ENCODE measurements around the gene SLC25A36. TPM values are rescaled to one million over a fixed set of nuclear protein-coding genes. Genes with fewer than 3 reads are reported as not detected.

SLC25A36 gene
- polyA plus RNA-seq (2013, experiment 1 of 2): 31.3 TPM
- polyA plus RNA-seq (2013, experiment 2 of 2): 32.8 TPM

- H3K4me2 ChIP-seq (ENCODE audit: low read length): peak within 1 kb of the TSS; percentile 96
- no peaks in the 10 kb centered on the region for H3K4me1 ChIP-seq (ENCODE audit: control insufficient read depth, low read depth, low read length)
- no peaks in the 10 kb centered on the region for H3K27me3 ChIP-seq (ENCODE audit: insufficient read depth, low read length, poor library complexity)
- peaks cover 2% of the 10 kb centered on the region for H3K79me1 ChIP-seq (ENCODE audit: low read length)
- no peak within 1 kb of the TSS for H3K23ac ChIP-seq (ENCODE audit: low read length)
- no peak within 1 kb of the TSS for H4K5ac ChIP-seq (ENCODE audit: low read length)
- H3K4ac ChIP-seq (ENCODE audit: low read depth, low read length): peak within 1 kb of the TSS; percentile 64
- peaks cover 33% of the 10 kb centered on the region for H3K79me2 ChIP-seq (ENCODE audit: control insufficient read depth, insufficient read depth, low read length)
- H3K18ac ChIP-seq (ENCODE audit: low read length): peak within 1 kb of the TSS; percentile 85
- peak within 1 kb of the TSS; percentile 98 for H3K27ac ChIP-seq (ENCODE audit: low read depth, low read length)
- no peak within 1 kb of the TSS for H4K8ac ChIP-seq (ENCODE audit: low read depth, low read length)
- H3K36me3 ChIP-seq (ENCODE audit: control insufficient read depth, insufficient read depth, low read length): no peaks in the 10 kb centered on the region
- peak within 1 kb of the TSS; percentile 99 for H3K56ac ChIP-seq (ENCODE audit: low read length)
- peak within 1 kb of the TSS; percentile 63 for H2BK5ac ChIP-seq (ENCODE audit: low read length)
- H2BK15ac ChIP-seq (replicated peaks; ENCODE audit: low read depth): no peak within 1 kb of the TSS
- H2AK5ac ChIP-seq (ENCODE audit: low read length): no peak within 1 kb of the TSS
- no CpG with 5 or more reads among the region's 72 CpGs for WGBS (ENCODE audit: extremely low coverage, insufficient coverage, low lambda C conversion rate)
- peak; percentile 100 for DNase-seq
- H3K4me3 ChIP-seq (ENCODE audit: low read length): peak within 1 kb of the TSS; percentile 97
- H3K9ac ChIP-seq (ENCODE audit: low read length): peak within 1 kb of the TSS; percentile 97
- no peak within 1 kb of the TSS for H2BK120ac ChIP-seq (ENCODE audit: low read depth, low read length)
These were observed at the start of gene SLC25A36 for GRCh38 chr3:140941434-140942220. Gene SLC25A36, plus strand, starts transcription at chr3:140941836. Its CDS starts 219 bp downstream, at chr3:140942055.

GRCh38 chr3:140896997-140897396 is 44.6 kb upstream of the SLC25A36 start:
- no CpG with 5 or more reads among the region's 3 CpGs for WGBS (ENCODE audit: extremely low coverage, insufficient coverage, low lambda C conversion rate)
- no peaks in the 10 kb centered on the region for H3K79me1 ChIP-seq (ENCODE audit: low read length)

GRCh38 chr3:140898340-140899180 is 43.1 kb upstream of the SLC25A36 start:
- peak; percentile 73 for DNase-seq
- Histone ChIP-seq H3K27me3 (ENCODE audit: insufficient read depth, low read length, poor library complexity) (no peaks in the 10 kb centered on the region), H2BK120ac (ENCODE audit: low read depth, low read length) (no peak overlapping the region), H3K56ac (ENCODE audit: low read length) (no peak overlapping the region), H3K18ac (ENCODE audit: low read length) (no peak overlapping the region), H3K36me3 (ENCODE audit: control insufficient read depth, insufficient read depth, low read length) (no peaks in the 10 kb centered on the region), H4K5ac (ENCODE audit: low read length) (no peak overlapping the region), H3K4ac (ENCODE audit: low read depth, low read length) (no peak overlapping the region), H3K4me1 (ENCODE audit: control insufficient read depth, low read depth, low read length) (no peaks in the 10 kb centered on the region), H3K79me1 (ENCODE audit: low read length) (no peaks in the 10 kb centered on the region), H3K79me2 (ENCODE audit: control insufficient read depth, insufficient read depth, low read length) (no peaks in the 10 kb centered on the region), H3K23ac (ENCODE audit: low read length) (no peak overlapping the region), H3K4me2 (ENCODE audit: low read length) (no peak overlapping the region), H2BK5ac (ENCODE audit: low read length) (no peak overlapping the region), H3K9ac (ENCODE audit: low read length) (no peak overlapping the region), H3K27ac (ENCODE audit: low read depth, low read length) (no peak overlapping the region), H3K4me3 (ENCODE audit: low read length) (no peak overlapping the region), H2AK5ac (ENCODE audit: low read length) (no peak overlapping the region), H4K8ac (ENCODE audit: low read depth, low read length) (no peak overlapping the region), H2BK15ac (replicated peaks; ENCODE audit: low read depth) (no peak overlapping the region)
- WGBS (ENCODE audit: extremely low coverage, insufficient coverage, low lambda C conversion rate): no CpG with 5 or more reads among the region's 3 CpGs

More at GRCh38 chr3:140896997-140897396, 44.6 kb upstream of the SLC25A36 start:
- H3K27ac ChIP-seq (ENCODE audit: low read depth, low read length): no peak overlapping the region
- no peak overlapping the region for H2BK120ac ChIP-seq (ENCODE audit: low read depth, low read length)
- no peak overlapping the region for H3K4me2 ChIP-seq (ENCODE audit: low read length)
- H3K27me3 ChIP-seq (ENCODE audit: insufficient read depth, low read length, poor library complexity): no peaks in the 10 kb centered on the region
- no peaks in the 10 kb centered on the region for H3K36me3 ChIP-seq (ENCODE audit: control insufficient read depth, insufficient read depth, low read length)
- no peak overlapping the region for H3K4ac ChIP-seq (ENCODE audit: low read depth, low read length)
- no peak overlapping the region for H2BK15ac ChIP-seq (replicated peaks; ENCODE audit: low read depth)
- no peak overlapping the region for H4K8ac ChIP-seq (ENCODE audit: low read depth, low read length)
- no peak overlapping the region for H3K56ac ChIP-seq (ENCODE audit: low read length)
- H3K4me3 ChIP-seq (ENCODE audit: low read length): no peak overlapping the region
- no peaks in the 10 kb centered on the region for H3K4me1 ChIP-seq (ENCODE audit: control insufficient read depth, low read depth, low read length)
- H3K9ac ChIP-seq (ENCODE audit: low read length): no peak overlapping the region
- no peak overlapping the region for H2BK5ac ChIP-seq (ENCODE audit: low read length)
- H3K79me2 ChIP-seq (ENCODE audit: control insufficient read depth, insufficient read depth, low read length): no peaks in the 10 kb centered on the region
- H4K5ac ChIP-seq (ENCODE audit: low read length): no peak overlapping the region
- DNase-seq: no peak
- H2AK5ac ChIP-seq (ENCODE audit: low read length): no peak overlapping the region
- H3K18ac ChIP-seq (ENCODE audit: low read length): no peak overlapping the region
- no peak overlapping the region for H3K23ac ChIP-seq (ENCODE audit: low read length)

GRCh38 chr3:140899363-140899762 is 42.3 kb upstream of the SLC25A36 start:
- H3K4me1 ChIP-seq (ENCODE audit: control insufficient read depth, low read depth, low read length): no peaks in the 10 kb centered on the region
- no peak overlapping the region for H3K27ac ChIP-seq (ENCODE audit: low read depth, low read length)
- no peak overlapping the region for H3K56ac ChIP-seq (ENCODE audit: low read length)
- H2BK120ac ChIP-seq (ENCODE audit: low read depth, low read length): no peak overlapping the region
- no peak overlapping the region for H3K4me3 ChIP-seq (ENCODE audit: low read length)
- no peaks in the 10 kb centered on the region for H3K36me3 ChIP-seq (ENCODE audit: control insufficient read depth, insufficient read depth, low read length)
- no peaks in the 10 kb centered on the region for H3K27me3 ChIP-seq (ENCODE audit: insufficient read depth, low read length, poor library complexity)
- no peak overlapping the region for H4K5ac ChIP-seq (ENCODE audit: low read length)
- H3K9ac ChIP-seq (ENCODE audit: low read length): no peak overlapping the region
- H3K4me2 ChIP-seq (ENCODE audit: low read length): no peak overlapping the region
- no peak overlapping the region for H4K8ac ChIP-seq (ENCODE audit: low read depth, low read length)
- no CpG with 5 or more reads among the region's 1 CpG for WGBS (ENCODE audit: extremely low coverage, insufficient coverage, low lambda C conversion rate)
- no peak overlapping the region for H3K4ac ChIP-seq (ENCODE audit: low read depth, low read length)
- no peak overlapping the region for H2BK15ac ChIP-seq (replicated peaks; ENCODE audit: low read depth)
- no peaks in the 10 kb centered on the region for H3K79me2 ChIP-seq (ENCODE audit: control insufficient read depth, insufficient read depth, low read length)
- no peak for DNase-seq
- no peak overlapping the region for H2BK5ac ChIP-seq (ENCODE audit: low read length)
- H3K23ac ChIP-seq (ENCODE audit: low read length): no peak overlapping the region
- H3K79me1 ChIP-seq (ENCODE audit: low read length): no peaks in the 10 kb centered on the region
- H3K18ac ChIP-seq (ENCODE audit: low read length): no peak overlapping the region
- no peak overlapping the region for H2AK5ac ChIP-seq (ENCODE audit: low read length)

- H3K4me3 ChIP-seq (ENCODE audit: low read length): no peak overlapping the region
- H3K18ac ChIP-seq (ENCODE audit: low read length): no peak overlapping the region
These were observed 38.8 kb upstream of the SLC25A36 start for GRCh38 chr3:140902791-140903190.

More at GRCh38 chr3:140902791-140903190, 38.8 kb upstream of the SLC25A36 start:
- H2AK5ac ChIP-seq (ENCODE audit: low read length): no peak overlapping the region
- no peak overlapping the region for H2BK5ac ChIP-seq (ENCODE audit: low read length)
- no peaks in the 10 kb centered on the region for H3K36me3 ChIP-seq (ENCODE audit: control insufficient read depth, insufficient read depth, low read length)
- H3K56ac ChIP-seq (ENCODE audit: low read length): no peak overlapping the region
- H3K4ac ChIP-seq (ENCODE audit: low read depth, low read length): no peak overlapping the region
- no peak overlapping the region for H2BK120ac ChIP-seq (ENCODE audit: low read depth, low read length)
- H4K8ac ChIP-seq (ENCODE audit: low read depth, low read length): no peak overlapping the region
- H3K4me2 ChIP-seq (ENCODE audit: low read length): no peak overlapping the region
- no peaks in the 10 kb centered on the region for H3K79me2 ChIP-seq (ENCODE audit: control insufficient read depth, insufficient read depth, low read length)
- no peaks in the 10 kb centered on the region for H3K4me1 ChIP-seq (ENCODE audit: control insufficient read depth, low read depth, low read length)
- H3K9ac ChIP-seq (ENCODE audit: low read length): no peak overlapping the region
- no peak overlapping the region for H4K5ac ChIP-seq (ENCODE audit: low read length)
- H2BK15ac ChIP-seq (replicated peaks; ENCODE audit: low read depth): no peak overlapping the region
- no peaks in the 10 kb centered on the region for H3K79me1 ChIP-seq (ENCODE audit: low read length)
- H3K27me3 ChIP-seq (ENCODE audit: insufficient read depth, low read length, poor library complexity): no peaks in the 10 kb centered on the region
- H3K23ac ChIP-seq (ENCODE audit: low read length): no peak overlapping the region
- no peak for DNase-seq
- no peak overlapping the region for H3K27ac ChIP-seq (ENCODE audit: low read depth, low read length)
